KG1 (cell line): ENCODE results near the gene POU5F1.
"Not testable (repeated sequence)": the region's sequence is repeated elsewhere in the genome, so short reads cannot be mapped to it uniquely, and the experiment has no call there.

ENCODE experiments used
- DNase-seq: peaks from one replicate; lab custom pipeline; 2025; lab: John Stamatoyannopoulos, UW

The POU5F1 gene

DNA sequence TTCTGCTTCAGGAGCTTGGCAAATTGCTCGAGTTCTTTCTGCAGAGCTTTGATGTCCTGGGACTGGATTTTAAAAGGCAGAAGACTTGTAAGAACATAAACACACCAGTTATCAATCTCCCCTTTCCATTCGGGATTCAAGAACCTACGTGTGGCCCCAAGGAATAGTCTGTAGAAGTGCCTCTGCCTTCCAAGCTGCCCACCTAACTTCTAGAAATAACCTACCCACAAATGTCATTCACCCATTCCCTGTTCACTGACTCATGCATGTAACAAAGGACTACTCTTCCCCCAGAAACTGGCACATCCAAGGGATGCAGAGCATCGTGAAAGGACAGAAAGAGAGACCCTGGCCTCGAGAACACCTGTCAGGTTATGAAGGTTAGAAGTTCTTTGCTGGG lies 4.5 kb downstream of the POU5F1 start:
- no peak for DNase-seq

DNA sequence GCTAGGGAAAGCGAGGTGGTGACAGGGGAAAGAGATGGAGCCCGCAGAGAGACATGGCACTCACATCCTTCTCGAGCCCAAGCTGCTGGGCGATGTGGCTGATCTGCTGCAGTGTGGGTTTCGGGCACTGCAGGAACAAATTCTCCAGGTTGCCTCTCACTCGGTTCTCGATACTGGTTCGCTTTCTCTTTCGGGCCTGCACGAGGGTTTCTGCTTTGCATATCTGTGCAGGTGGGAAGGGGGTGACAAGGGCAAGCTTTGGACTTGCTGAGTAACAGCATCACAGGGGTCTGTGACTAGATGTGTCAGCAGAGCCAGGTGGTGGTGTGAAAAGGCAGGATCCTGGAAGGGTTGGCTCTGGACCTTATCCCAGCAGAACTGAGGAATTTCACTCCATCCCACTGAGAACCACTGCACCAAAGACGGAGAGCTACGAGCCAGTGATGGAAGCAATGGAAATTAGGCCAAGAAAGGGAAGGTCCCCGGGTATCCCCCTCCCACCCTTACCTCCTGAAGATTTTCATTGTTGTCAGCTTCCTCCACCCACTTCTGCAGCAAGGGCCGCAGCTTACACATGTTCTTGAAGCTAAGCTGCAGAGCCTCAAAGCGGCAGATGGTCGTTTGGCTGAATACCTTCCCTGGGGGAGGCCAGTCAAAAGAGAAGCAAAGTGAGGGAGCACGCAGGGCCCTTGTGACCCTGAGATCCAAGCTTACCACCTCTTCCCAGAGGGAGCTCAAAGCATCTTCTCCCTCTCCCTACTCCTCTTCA lies 5.2 kb downstream of the POU5F1 start:
- not testable (repeated sequence) for DNase-seq

DNA sequence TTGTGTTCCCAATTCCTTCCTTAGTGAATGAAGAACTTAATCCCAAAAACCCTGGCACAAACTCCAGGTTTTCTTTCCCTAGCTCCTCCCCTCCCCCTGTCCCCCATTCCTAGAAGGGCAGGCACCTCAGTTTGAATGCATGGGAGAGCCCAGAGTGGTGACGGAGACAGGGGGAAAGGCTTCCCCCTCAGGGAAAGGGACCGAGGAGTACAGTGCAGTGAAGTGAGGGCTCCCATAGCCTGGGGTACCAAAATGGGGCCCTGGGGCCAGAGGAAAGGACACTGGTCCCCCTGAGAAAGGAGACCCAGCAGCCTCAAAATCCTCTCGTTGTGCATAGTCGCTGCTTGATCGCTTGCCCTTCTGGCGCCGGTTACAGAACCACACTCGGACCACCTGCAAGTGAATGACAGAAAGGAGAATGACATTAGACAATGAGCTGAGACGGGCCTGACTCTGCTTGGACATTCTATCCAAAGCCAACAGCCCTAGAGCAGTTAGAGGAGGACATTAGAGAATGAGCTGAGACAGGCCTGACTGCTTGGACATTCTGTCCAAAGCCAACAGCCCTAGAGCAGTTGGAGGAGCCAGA lies 5.9 kb downstream of the POU5F1 start:
- DNase-seq, result not testable (repeated sequence)

DNA sequence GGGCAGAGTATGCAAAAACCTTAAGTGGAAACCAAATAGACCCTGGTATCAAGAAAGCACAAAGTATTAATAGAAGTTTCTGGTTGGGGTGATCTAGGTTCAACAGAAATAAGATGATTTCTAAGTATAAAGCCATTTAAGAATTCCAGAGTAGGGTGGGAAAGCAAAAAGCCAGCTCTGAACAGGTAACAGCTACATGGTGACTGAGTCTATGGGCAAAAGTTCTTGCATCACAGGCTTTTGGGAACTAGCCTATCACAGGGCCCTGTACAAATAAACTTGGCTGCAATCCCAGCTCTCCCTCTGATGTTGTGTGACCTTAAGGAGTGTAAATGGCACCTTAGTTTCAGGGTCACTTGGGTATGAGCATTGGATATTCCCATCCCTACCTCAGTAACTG lies 6.6 kb downstream of the POU5F1 start:
- DNase-seq, result no peak

DNA sequence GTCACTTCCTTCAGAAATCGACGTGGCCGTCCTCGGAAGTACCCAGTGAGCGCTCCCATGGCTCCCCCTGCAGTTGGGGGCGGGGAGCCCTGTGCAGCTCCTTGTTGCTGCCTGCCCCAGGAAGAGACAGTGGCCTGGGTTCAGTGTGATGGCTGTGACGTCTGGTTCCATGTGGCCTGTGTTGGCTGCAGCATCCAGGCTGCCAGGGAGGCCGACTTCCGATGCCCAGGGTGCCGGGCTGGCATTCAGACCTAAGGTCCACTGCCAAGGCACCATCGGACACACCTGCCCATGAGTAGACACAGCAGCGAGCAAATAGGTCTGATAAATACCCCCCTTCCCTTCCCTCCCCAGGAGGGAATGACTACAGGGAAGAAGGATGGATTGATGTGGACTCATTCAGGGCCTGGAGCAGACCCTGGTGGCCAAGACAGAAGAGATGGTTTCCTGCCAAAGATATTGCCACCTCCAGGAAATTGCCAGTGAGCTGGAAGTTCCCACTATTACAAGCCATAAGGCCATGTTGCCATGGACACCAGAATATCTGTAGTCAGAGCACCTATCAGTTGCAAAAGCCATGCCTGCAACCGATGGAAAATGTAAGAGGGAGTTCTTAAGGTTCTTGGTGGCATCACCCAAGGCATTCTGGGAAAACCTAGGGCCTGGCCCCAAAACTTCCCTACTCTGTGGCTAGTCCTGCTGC lies 7.9 kb downstream of the POU5F1 start:
- DNase-seq, result no peak

DNA sequence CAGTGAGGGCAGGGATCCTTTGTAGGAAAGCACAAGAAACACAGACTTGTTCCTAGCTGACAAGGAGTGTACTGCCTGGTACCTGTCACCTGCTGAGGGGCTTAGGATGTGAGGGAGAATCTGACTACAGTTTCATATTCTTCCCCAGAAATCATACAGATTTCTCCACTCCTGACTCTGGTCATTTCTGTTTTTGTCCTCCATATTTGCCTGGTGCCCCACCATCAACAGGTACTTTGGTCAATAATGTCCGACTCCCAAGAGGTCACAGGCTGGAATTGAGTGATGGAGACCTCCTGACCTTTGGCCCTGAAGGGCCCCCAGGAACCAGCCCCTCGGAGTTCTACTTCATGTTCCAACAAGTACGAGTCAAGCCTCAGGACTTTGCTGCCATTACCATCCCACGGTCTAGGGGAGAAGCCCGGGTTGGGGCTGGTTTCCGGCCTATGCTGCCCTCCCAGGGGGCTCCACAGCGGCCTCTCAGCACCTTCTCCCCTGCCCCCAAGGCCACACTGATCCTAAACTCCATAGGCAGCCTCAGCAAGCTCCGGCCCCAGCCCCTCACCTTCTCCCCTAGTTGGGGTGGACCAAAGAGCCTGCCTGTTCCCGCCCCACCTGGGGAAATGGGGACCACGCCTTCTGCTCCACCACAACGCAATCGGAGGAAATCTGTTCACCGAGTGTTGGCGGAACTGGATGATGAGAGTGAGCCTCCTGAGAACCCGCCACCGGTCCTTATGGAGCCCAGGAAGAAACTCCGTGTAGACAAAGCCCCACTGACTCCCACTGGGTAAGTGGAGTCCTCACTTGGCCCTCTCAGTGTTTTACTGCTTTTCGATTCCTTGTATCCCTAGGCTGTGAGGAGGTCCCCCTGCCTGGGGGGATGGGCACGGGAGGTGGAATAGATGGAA lies 9.0 kb downstream of the POU5F1 start:
- DNase-seq, result no peak

DNA sequence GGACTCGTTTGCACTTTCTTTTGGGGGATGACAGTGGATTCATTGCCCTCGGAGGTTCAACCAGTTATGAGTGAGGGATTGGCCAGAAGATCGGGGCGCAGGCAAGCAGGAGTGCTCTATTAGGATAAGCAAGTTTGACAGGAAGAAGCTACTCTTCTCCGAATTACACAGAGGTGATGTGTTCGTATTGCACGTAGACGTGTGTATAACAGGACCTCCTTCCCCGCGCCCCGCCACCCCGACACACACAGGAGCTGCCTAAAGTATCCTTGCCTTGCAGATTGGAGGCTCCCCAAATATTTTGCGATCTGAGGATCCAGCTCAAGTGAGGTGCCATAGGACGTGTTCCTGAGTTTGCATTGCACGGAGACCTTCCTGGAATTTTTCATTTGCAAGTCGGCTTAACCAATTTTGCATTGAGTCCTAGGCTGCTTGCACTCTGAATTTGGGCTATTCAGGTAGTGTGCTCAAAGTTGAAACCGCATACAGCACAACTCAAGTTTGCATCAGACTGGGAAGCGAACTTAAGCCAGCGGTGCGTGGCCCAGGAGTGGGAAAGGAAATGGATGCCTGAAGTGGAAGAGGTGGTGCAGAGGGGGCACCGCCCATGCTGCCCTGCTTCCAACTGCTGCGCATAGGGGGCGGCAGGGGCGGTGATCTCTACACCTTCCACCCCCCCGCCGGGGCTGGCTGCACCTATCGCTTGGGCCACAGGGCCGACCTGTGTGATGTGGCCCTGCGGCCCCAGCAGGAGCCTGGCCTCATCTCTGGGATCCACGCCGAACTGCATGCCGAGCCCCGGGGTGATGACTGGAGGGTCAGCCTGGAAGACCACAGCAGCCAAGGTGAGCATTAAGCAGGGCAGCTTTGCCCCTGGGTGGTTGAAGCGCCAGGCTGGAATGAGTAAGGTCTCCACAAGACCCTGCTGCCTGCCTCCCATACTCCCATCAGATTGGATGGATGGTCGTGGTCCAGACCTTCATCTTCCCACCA lies 11.3 kb downstream of the POU5F1 start:
- DNase-seq, result no peak

DNA sequence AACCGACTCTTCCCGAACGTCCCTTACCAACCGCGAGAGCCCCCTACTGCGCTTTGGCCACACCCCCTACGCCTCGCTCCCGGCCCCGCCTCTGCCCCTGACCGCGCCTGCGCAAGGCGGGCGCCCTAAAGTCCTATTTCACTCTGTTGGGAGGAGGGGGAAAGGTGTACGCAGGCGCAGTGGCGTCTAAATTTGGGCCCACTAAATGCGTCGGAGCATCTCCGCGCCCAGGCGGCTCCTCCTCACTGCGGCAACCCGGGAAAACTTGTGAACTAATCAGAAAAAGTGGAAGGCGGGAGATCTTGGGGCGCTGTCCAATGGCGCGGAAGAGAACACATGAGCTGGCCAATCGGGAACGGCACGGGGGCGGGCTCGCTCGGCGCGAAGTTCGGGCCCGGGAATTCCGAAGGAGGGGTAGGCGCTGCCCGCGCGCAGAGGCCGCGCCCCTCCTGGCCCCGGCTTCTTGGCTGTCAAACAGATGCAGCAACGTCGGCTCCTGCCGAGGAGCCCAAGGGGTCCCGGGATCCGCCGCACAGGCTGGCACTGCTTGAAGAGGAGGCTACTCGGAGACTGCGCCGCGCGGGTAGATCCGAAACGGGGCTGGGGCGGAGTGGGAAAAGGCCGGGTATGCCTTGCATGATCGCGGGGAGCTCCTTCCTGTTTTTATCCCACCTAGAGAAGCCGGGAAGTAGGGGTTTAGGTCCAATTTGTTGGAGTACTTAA lies 12.2 kb downstream of the POU5F1 start, which contains the start of gene TCF19:
TSS of gene TCF19 (plus strand) at position 450 of the 723 bp plus-strand sequence. CDS start 881 bp downstream, outside the sequence.
- peak; percentile 97 for DNase-seq

DNA sequence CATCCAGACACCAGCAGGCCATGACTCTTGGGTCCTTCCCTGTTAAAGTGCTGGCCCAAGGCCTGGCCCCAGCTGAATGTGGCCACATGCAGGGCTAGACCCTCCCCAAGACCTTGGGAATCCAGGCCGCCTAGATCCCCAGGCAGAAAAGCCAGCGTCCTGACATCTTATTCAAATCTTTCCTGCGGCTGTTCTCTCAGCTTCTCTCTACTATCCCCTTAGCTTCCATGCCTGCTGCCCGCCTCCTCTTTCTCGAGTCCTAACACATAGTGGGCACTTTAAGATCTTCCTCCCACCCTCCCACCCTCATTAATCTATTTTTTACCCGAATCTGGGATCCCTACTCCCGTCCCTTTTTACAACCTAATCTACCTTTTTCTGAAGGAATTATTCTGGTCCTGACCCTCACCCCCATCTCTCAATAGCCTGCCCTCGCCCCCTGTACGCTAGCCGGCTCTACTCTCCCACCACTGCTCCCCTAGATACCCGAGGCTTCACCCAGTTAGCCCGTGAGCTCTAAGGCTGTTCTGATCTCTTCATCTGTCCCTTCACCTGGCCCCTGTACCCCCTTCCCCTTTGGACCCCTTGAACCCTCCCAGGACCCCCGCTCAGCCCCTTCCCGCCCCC lies 12.9 kb downstream of the POU5F1 start, which contains the start of gene CCHCR1:
TSS of gene CCHCR1 (minus strand) at position 290 of the 627 bp plus-strand sequence. CDS start at position 88, 202 bp downstream.
- no peak for DNase-seq

DNA sequence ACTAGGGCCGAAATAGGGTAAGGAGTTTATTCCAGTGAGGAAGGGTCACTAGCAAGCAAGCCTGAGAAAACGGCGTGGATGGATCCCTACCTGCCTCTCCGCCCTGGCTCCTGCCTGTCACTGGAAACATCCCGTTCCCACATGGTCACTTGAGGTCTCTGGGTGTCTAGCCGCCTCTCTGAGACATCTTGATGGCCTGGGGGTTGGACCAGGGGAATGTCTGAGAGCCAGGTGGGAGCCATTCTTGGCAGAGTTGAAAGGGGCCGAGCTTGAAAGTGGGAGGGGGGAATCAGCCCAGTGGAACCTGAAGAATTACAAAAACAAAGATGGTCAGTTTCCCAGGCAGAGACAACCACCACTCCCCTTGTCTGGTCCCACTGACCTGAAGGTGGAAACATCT lies 13.8 kb downstream of the POU5F1 start:
- no peak for DNase-seq

DNA sequence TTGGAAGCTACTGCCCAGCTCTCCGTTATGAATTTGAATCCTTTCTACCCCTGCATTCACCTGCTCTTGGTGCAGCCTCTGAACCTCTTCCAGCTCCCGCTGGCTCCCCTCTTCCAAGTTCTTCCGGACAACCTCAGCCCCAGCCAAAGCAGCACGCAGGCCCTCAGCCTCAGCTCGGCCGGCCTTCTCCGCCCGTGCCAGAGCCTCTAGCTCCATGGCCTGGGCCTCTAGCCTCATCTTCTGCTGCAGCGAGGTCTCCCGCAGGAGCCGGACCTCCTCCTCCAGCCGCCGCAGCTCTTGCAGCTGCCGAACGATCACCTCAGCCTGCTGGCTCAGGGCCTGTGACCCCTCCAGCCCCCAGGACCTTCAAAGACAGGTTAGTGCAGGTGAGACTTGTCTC lies 16.0 kb downstream of the POU5F1 start:
- no peak for DNase-seq

DNA sequence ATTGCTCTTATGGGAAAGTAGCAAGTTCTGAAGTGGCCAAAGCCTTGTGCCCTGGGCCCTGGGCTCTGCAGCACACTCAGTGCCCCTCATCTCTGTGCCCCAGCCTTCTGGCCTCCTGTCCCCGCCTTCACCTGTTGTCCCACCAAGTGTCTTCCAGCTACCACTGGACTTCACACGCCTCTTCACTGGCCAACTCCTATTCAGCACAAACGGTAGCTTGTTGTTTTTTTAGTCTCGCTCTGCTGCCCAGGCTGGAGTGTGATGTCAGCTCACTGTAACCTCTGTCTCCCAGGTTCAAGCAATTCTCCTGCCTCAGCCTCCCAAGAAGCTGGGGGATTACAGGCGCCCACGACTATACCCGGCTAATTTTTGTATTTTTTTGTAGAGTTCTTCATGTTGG lies 17.7 kb downstream of the POU5F1 start:
- DNase-seq, result no peak

DNA sequence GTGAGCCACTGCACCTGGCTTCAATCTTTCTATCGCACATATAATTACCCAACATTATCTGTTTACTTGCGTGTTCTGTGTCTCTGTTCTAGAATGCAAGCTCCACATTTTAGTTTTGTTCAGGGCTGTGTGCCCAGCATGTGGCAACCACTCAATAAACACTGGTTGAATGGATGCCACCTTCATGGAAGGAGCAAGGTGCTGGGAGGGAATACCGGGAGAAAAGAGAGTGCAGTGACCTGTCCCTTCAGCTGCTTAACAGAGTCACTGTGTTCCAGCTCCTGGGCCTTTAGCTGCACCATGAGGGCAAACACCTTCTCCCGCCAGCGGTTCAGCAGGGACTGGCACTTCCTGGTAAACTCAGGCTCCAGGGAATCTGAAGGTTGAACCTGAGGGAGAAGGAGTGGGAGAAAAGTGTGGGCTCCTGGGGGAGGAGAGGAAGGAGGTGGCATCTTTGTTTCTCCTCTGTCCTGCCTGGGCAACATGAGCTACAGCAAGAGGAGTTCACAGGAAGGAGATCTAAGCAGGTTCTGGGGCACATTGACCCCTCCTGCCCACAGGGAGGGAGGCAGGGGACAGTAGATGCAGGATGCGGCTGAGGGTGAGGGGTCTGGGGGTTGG lies 20.5 kb downstream of the POU5F1 start:
- DNase-seq, result no peak

DNA sequence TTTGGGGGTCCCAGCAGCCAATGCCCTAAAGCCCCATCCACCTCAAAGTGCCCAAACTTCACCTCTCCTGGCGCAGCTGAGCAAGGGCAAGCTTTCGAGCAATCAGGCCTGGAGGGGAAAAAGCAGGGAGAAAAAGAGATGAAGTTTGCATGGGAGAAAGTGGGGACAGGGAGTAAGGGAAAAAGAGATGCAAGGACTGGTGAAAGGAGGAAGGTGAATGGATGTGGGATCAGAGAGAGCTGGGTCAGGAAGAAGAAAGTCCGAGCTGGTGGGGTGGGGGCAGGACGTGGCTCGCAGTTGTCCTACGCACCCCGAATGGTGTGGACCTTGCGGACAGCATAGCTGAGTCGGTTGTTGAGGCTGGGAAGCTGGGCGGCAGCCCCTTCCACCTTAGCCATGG lies 25.1 kb downstream of the POU5F1 start:
- DNase-seq, result no peak

DNA sequence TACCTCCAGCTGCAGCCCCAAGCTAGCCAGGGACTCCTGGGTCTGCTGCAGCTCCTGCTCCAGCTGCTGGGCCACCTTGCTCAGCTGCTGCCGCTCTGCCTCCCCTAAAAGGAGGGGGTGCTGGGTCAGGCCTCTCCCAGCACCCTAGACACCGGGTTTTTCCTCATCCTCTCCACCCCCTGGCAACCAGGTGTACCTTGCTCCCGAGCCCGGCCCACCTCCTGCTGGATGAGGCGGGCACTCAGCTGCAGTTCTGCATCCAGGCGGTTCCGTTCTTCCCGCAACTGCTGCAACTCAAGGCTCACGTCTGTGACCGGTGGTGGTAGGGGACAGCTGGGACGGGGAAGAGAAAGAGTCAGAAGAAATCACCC lies 25.5 kb downstream of the POU5F1 start:
- no peak for DNase-seq

DNA sequence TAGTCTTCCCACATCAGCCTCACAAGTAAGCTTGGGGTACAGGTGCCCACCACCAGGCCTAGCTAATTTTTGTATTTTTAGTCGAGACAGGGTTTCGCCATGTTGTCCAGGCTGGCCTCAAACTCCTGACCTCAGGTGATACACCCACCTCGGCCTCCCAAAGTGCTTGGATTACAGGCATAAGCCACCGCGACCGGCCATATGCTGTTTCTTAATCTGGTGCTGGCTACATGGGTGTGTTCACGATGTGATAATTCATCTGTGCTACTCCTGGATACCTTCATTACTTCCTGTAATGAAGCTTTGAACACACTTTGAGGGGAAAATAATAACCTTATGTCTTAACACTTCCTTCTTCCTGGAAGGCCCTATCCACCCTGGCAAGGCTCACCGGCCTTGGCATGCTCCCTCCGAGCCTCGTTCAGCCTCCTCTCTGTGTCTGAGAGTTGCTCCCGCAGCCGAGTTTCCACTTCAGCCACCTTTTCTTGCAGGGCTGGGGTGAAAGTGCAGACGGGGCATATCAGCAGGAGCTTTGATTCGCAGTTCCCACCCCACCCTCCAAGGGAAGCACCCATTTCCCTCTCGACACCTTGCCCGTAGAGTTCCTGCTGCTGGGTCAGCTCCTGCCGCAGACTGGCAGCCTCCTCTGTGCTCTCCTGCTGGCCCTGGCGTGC lies 26.0 kb downstream of the POU5F1 start:
- DNase-seq, result no peak

DNA sequence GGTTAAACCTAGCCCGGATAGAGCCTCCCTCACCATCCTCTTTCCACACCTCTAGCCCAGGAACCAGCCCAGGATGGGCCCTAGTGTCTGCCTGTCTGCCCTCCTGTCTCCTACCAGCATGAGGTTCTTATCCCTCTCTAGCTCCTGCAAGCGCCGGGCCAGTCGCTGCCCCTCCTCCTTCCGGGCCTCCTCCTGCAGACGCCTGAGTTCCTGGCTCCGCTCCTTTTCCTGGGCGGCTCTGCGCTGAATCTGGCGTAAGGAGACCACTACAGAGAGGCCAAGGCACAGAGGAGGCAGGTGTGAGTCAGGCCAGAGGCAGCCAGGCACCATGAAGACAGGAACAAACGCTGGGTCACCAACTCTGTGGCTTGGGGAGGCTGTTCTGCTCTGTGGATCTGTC lies 27.3 kb downstream of the POU5F1 start:
- no peak for DNase-seq

DNA sequence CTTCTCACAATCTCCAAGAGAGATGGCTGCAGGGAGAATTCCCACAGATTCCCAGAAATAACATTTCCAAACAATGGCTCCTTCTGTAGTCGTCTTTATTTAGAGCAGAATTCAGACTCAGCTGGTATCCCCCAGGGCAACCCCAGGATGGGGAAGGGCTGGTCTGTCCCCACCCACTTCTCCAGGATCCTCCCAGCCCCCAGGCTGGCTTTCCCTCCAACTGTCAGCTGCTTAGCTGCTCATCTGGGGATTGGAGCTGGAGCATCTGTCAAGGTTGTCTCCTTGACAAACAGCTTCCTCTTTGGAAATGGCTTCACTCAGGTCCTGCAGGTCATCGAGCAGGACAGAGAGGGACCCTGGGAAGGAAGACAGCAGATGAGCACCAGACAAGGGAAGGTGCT lies 28.1 kb downstream of the POU5F1 start:
- no peak for DNase-seq

DNA sequence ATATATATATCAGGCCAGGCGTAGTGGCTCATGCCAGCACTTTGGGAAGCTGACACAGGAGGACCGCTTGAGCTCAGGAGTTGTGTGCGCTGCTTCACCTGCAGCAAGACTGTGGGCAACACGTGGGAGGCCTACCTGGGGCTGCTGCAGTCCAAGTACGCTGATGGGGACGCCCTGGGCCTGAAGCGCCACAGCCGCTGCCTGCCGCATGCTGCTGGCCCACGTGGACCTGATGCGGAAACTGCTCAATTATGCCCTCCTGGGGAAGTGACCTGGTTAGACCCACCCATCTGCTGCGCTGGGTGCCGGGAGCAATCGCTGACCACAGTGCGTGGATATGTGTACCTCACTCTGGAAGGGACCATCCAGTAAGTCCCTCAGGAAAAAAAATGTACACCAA lies 29.8 kb downstream of the POU5F1 start:
- no peak for DNase-seq
